ENCODE data around the gene SMIM29. TPM values are rescaled to one million over a fixed set of nuclear protein-coding genes. Genes with fewer than 3 reads are reported as not detected.
A peak's percentile ranks its signal among the peaks of the same experiment; 100 is the strongest.

Gene SMIM29
- 10 to 100 TPM; 10.9 to 17.3 TPM for total RNA-seq

DNA sequence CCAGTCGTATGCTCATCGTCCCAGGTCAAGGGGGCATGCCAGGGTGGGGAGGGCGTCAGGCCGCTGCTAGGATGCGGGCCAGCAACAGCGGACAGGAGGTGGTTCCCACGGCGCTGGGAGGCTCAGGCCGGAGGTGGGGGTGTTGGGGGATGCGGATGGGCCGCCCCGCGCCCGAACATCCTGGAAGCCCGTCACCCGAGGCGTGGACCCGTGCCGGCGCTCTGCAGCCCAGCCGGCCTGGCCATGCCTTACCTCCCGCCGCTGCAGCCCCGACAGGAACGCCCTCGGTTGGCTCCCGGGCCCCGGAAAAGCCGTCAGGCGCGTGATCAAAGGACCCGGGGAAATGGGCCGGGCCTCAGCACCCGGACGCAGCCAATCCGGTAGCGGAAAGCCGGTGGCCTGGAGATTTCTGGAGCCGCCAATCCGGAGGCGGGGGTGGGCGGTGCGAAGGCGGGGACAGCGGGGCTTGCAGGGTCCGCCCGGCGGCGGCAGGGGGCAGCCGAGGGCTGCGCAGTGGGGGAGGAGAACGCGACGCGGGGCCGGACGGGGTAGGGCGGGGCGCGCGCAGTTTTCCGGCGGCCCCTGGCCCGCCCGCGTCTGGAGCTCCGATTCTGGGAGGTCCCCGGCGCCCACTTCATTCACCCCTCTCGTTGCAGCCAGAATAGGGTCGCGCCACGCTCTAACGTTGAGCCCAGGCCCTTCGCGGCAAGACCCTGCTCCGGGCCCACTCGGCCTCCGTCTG, at the start of gene SMIM29:
Gene SMIM29, minus strand, starts transcription at position 280 of the 742 bp plus-strand sequence. CDS start 1,215 bp downstream, outside the sequence.
- H3K4me1 Mint-ChIP-seq, result peaks cover 29% of the 10 kb centered on the region
- H3K27me3 Mint-ChIP-seq, result no peaks in the 10 kb centered on the region
- H3K27ac Mint-ChIP-seq, result peak within 1 kb of the TSS; percentile 89
- H3K9me3 Mint-ChIP-seq, result no peaks in the 10 kb centered on the region
- H3K4me3 Mint-ChIP-seq, result peak within 1 kb of the TSS; percentile 92
- peak; percentile 85 for ATAC-seq (replicated peaks)
- H3K36me3 Mint-ChIP-seq (ENCODE audit: low read depth), result peaks cover 31% of the 10 kb centered on the region

DNA sequence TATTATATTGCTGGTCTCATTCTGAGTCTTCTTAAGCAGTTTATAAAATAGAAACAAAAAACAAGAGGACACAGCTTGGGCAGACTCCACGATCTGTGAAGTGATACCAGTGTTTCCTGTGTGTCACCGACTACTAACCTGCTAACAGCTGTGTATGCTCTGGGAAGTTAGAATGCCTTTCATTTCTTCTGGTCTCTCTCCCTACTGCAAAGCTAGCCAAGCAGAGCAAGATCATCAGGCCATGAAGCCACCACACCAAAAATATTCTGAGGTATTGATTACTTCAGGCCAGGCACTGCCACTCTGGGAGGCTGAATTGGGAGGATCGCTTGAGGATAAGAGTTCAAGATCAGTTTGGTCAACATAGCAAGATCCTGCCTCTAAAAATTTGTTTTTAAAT, 46.9 kb upstream of the SMIM29 start:
- Mint-ChIP-seq H3K4me1 (peaks cover 7% of the 10 kb centered on the region), H3K9me3 (no peaks in the 10 kb centered on the region), H3K36me3 (ENCODE audit: low read depth) (peaks cover 42% of the 10 kb centered on the region), H3K27me3 (no peaks in the 10 kb centered on the region), H3K27ac (no peak overlapping the region), H3K4me3 (no peak overlapping the region)
- peak; percentile 26 for ATAC-seq (replicated peaks)

DNA sequence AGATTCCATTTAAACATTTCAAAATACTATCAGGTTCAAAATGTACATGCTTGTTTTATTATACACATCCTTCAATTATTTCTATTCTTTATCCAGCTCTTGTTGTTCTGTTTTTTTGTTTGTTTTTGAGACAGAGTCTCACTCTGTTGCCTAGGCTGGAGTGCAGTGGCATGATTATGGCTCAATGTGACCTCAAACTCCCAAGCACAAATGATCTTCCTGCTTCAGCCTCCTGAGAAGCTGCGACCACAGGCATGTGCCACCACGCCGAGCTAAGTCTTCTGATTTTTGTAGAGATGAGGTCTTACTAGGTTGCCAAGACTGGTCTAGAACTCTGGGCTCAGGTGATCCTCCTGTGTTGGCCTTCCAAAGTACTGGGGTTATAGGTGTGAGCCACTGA, 44.1 kb upstream of the SMIM29 start:
- Mint-ChIP-seq H3K27me3 (no peaks in the 10 kb centered on the region), H3K4me1 (peaks cover 12% of the 10 kb centered on the region), H3K4me3 (no peak overlapping the region), H3K27ac (no peak overlapping the region), H3K9me3 (no peaks in the 10 kb centered on the region), H3K36me3 (ENCODE audit: low read depth) (peaks cover 62% of the 10 kb centered on the region)
- no peak for ATAC-seq (replicated peaks)

DNA sequence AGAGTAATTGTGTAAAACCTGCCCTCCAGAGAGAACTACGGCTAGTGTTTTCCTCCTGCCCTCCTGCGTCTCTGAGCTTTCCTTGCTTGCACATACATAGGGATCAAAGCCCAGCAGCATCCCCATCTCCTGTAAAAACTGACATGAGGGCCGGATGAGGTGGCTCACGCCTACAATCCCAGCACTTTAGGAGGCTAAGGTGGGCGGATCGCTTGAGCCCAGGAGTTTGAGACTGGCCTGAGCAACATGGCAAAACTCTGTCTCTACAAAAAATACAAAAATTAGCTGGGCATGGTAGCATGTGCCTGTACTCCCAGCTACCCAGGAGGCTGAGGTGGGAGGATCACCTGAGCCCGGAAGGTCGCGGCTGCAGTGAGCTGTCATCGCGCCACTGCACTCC, 40.3 kb upstream of the SMIM29 start:
- Mint-ChIP-seq H3K9me3 (no peaks in the 10 kb centered on the region), H3K4me1 (peaks cover 8% of the 10 kb centered on the region), H3K36me3 (ENCODE audit: low read depth) (peaks cover 76% of the 10 kb centered on the region), H3K4me3 (no peak overlapping the region), H3K27me3 (no peaks in the 10 kb centered on the region), H3K27ac (peak overlapping the region; percentile 36)
- no peak for ATAC-seq (replicated peaks)

DNA sequence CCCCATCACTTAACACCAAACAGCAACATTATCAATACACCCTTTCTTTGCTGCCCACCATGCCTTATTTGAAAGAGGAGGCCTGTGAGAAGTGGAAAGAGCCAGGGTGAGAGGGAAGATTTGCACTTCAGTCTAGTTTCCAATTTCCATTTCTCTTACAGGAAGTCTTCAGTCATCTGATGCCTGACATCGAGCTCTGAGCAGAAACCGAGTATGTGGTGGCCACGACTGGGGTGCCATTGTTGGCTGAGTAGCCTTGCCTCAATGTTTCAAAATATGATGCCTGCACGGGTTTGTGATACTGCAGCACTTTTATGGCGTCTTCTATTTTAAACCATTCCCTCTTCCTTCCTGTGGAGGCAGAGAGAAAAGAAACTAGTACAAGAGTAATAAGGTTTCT, 39.8 kb upstream of the SMIM29 start:
- Mint-ChIP-seq H3K4me1 (peaks cover 8% of the 10 kb centered on the region), H3K27me3 (no peaks in the 10 kb centered on the region), H3K4me3 (no peak overlapping the region), H3K9me3 (no peaks in the 10 kb centered on the region), H3K27ac (peak overlapping the region; percentile 36), H3K36me3 (ENCODE audit: low read depth) (peaks cover 76% of the 10 kb centered on the region)
- ATAC-seq (replicated peaks), result peak; percentile 46

DNA sequence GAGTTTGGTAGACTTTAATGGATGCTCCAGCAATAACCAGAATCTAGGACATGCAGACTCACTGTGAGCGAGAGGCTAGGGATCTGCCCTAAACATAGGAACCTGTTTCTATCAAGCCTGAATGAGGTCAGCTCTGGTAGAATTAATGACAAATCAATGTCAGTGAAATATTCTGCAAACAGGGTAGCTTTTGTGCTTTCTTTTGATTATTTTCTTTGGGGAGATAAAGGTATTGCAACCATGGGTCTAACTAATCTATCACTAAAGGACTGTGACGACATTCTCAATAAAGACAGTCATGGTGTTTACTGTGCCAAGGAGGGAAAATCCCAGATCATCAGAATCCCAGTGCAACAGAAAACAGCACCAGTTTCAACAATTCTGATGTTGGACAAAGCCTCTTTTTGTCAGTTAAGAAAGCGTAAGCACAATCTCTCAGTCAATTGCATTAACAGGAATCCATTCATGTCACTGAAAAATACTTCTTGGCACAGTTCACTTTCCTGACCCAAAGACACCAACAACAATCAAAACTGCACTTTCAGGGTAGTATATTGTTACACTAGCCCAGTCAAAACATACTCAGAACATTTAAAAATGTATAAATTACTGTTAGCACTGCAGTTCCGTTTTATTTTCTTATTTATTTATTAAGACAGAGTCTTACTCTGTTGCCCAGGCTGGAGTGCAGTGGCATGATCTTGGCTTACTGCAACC, 36.8 kb upstream of the SMIM29 start:
- H3K9me3 Mint-ChIP-seq, result no peaks in the 10 kb centered on the region
- H3K27ac Mint-ChIP-seq, result no peak overlapping the region
- H3K27me3 Mint-ChIP-seq, result no peaks in the 10 kb centered on the region
- ATAC-seq (replicated peaks), result no peak
- peaks cover 54% of the 10 kb centered on the region for H3K36me3 Mint-ChIP-seq (ENCODE audit: low read depth)
- peaks cover 8% of the 10 kb centered on the region for H3K4me1 Mint-ChIP-seq
- no peak overlapping the region for H3K4me3 Mint-ChIP-seq

DNA sequence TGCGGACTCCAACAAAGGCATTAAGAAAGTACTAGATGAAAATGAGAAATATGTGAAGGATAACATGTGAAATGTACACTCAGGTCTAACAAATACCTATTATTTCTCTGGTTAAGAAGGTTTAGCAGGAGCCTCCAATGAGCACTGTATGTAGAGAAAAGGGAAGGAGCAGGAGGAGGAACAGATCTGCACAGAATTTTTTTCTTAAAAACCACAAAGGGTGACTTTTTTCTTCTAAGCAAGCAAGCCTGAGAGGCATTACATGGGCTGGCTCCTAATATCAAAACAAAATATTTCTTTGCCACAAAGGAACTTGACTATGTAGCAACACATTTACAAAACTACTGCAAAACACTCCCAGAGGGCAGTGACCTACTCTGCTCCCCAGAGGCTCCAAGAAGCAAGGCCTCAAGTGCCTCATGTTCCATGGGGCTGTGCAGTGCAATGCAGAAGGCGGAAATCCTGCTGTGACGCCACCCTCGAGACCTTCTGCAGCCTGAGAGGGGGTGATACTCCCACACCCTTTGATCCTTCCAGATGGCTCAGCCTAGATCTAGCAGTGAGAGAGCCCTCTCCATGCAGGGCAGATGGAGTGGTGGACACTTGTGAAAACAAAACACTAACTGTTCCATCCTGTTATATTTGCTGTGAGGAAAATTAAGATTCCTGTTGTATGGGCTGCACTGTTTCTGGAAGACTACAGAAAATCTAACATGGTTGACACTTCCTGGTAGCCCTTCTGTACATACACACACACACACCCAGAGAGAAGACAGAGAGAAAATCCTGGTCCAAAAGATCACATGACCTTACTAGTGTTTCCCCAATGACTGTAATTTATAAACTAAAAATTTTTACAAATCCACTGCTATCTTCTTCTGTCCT, 36.0 kb upstream of the SMIM29 start:
- Mint-ChIP-seq H3K9me3 (no peaks in the 10 kb centered on the region), H3K27me3 (no peaks in the 10 kb centered on the region), H3K36me3 (ENCODE audit: low read depth) (peaks cover 48% of the 10 kb centered on the region), H3K27ac (no peak overlapping the region), H3K4me3 (no peak overlapping the region), H3K4me1 (peaks cover 8% of the 10 kb centered on the region)
- no peak for ATAC-seq (replicated peaks)

DNA sequence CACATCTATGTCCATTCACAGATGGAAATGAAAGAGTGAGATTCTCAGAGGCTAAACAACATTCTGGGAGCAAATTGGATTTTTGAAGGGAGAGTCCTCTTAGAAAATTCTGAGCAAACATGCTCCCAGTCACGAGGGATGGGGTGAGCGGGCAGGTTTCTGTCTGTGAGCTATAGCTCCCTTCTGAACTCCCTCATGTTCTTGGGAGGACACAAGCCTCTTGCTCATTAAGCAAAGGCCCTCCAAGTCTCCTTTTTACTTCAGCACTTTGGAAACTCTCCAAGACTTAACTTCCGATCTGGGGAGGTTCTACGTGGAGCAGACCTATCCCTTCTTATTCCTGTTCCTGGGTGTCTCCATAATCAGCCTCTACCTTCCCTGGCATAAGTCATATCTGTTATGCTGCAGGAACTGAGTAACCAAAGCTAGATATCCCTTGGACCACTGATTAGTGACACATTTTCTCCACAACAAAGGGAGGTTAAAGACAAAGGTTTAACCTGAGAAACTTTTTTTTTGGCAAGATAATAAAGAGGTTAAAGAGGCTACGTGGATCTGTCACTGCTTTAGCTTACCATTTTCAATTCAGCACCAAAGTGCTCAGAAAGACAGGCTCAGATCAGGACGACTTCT, 33.0 kb upstream of the SMIM29 start:
- Mint-ChIP-seq H3K4me3 (no peak overlapping the region), H3K27me3 (no peaks in the 10 kb centered on the region), H3K36me3 (ENCODE audit: low read depth) (peaks cover 32% of the 10 kb centered on the region), H3K9me3 (no peaks in the 10 kb centered on the region), H3K27ac (no peak overlapping the region), H3K4me1 (no peaks in the 10 kb centered on the region)
- ATAC-seq (replicated peaks), result no peak

DNA sequence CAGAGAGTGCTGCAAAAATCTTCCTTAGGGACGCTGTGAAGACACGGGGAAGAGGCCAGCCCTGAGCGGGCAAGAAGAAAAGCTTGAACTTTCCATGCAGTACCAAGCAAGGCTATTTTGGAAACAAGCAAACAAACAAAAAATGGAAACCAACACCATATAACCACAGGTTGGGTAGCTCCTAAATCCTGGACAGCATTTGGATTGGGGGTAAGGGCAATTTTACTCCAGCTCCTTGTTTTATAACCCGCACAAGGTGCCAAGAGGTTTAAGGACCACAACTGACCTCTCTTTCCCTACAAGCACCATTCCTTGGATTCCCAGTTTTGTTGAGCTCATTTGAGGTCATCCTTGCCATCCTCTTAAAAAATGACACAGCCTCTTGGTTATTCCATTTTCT, 31.4 kb upstream of the SMIM29 start:
- Mint-ChIP-seq H3K4me3 (no peak overlapping the region), H3K9me3 (no peaks in the 10 kb centered on the region), H3K36me3 (ENCODE audit: low read depth) (peaks cover 18% of the 10 kb centered on the region), H3K4me1 (no peaks in the 10 kb centered on the region), H3K27ac (no peak overlapping the region), H3K27me3 (no peaks in the 10 kb centered on the region)
- no peak for ATAC-seq (replicated peaks)

DNA sequence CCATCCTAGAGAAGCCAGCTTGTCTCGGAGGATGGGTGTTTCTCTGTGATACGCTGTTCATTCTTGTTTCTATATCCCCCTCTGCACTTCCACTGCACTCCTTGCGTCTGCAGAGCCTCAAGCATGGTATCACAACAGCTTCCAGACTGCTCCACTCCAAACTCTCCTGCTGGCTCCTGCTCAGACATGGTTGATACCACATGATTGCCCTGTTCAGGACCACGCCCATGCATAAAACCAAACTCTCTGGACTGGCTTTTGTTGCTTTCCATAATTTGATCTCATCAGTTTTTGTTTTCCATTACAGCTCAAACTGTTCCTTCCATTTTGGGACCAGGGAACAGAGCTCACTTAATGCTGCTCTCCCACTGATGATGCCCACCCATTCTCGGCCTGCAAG, 30.0 kb upstream of the SMIM29 start:
- Mint-ChIP-seq H3K27ac (no peak overlapping the region), H3K4me1 (no peaks in the 10 kb centered on the region), H3K27me3 (no peaks in the 10 kb centered on the region), H3K4me3 (no peak overlapping the region), H3K36me3 (ENCODE audit: low read depth) (peaks cover 11% of the 10 kb centered on the region), H3K9me3 (no peaks in the 10 kb centered on the region)
- ATAC-seq (replicated peaks), result no peak

DNA sequence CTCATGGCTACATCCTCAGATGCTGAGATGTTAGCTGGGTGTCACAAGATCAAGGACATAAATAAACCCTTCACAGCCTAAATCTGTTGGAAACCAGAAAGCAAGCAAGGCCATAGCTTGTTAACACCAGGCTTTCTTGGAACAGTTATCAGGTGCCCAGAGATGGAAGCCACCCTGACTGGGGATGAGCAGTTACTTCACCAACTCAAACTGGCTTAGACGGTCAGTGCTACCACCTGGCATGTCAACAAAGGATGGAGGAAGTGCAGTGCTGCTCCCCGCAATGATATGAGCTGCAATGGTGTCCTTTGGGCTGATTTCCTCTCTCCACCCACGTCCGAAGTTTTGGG, 28.9 kb upstream of the SMIM29 start:
- H3K36me3 Mint-ChIP-seq (ENCODE audit: low read depth), result peaks cover 8% of the 10 kb centered on the region
- no peak overlapping the region for H3K27ac Mint-ChIP-seq
- no peaks in the 10 kb centered on the region for H3K27me3 Mint-ChIP-seq
- ATAC-seq (replicated peaks), result no peak
- no peaks in the 10 kb centered on the region for H3K9me3 Mint-ChIP-seq
- H3K4me3 Mint-ChIP-seq, result no peak overlapping the region
- H3K4me1 Mint-ChIP-seq, result no peaks in the 10 kb centered on the region

DNA sequence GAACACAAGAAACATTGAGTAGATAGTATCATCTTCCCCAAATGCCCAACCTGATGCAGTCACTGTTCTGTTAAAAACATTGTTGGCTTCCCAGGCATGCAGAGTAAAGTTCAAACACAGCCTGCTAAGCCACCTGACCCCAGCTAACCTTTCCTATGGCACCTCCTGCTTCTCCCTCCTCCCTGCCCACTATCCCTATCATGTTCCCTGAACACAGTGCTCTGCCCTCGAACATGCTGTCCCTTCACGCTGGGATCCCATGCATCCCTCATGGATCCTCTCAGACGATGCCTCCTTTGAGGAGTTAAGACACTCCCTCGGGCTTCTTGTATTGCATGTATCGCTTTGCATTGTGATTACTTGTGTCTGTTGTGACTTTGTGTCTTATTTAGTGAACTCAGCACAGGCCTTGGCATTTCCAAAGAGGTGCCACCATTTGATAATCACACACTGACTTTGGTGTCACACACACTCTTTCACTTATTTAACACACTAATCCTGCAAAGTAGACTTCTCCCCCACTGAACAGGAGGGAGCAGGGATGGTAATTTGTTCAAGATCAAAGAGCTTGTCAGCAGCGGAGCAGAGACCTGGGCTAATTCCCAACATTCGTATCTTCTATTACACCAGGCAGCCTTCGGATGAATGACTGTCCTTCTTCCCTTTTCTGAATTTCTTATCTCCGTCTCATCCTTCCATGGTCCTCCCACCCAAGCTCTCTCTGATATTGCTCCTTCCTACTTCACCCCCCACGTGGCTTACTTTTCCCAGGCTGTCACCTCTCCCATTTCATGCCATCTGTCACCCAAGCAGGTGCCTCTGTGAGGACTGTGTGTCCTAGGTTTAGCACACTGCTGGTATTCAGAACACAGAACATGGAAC, 28.3 kb upstream of the SMIM29 start:
- Mint-ChIP-seq H3K9me3 (no peaks in the 10 kb centered on the region), H3K4me1 (no peaks in the 10 kb centered on the region), H3K27me3 (no peaks in the 10 kb centered on the region), H3K36me3 (ENCODE audit: low read depth) (peaks cover 8% of the 10 kb centered on the region), H3K4me3 (no peak overlapping the region), H3K27ac (no peak overlapping the region)
- no peak for ATAC-seq (replicated peaks)

DNA sequence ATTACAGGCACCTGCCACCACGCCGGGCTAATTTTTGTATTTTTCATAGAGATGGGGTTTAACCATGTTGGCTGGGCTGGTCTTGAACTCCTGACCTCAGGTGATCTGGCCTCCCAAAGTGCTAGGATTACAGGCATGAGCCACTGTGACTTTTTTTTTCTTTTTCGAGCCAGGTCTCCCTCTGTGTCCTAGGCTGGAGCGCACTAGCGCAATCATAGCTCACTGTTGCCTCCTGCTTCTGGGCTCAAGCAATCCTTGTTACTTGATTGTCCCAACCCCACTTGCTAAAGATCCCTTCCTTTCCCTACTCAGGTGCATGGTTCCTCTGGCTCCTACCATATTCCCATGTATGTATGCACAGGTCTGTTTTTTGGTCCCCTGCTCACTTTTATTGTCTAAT, 27.4 kb upstream of the SMIM29 start:
- Mint-ChIP-seq H3K27me3 (no peaks in the 10 kb centered on the region), H3K27ac (no peak overlapping the region), H3K4me1 (no peaks in the 10 kb centered on the region), H3K36me3 (ENCODE audit: low read depth) (peaks cover 8% of the 10 kb centered on the region), H3K9me3 (no peaks in the 10 kb centered on the region), H3K4me3 (no peak overlapping the region)
- ATAC-seq (replicated peaks), result no peak
